Right renal cortex interstitium (tissue), 3 donors: Measurements from ENCODE around the gene ERICH4. TPM values are rescaled to one million over a fixed set of nuclear protein-coding genes. Genes with fewer than 3 reads are reported as not detected.
"Not testable (repeated sequence)": the region's sequence is repeated elsewhere in the genome, so short reads cannot be mapped to it uniquely, and the experiment has no call there.

ENCODE experiments used
- DNase-seq, 3 donors: peaks; one replicate each; pipeline ENCODE4 v3.0.0-alpha.2; 2013; ENCODE audit warnings: low read depth in 3 of 3, low spot score in 2 of 3
- polyA plus RNA-seq, 3 donors: library from polyadenylated mRNA; unstranded; fragments of 120-200 nt; gene quantifications; one replicate each; pipeline ENCODE4 v1.2.1, GENCODE V29; 2013; ENCODE audit not compliant: insufficient read length in 3 of 3

The ERICH4 gene, protein sequence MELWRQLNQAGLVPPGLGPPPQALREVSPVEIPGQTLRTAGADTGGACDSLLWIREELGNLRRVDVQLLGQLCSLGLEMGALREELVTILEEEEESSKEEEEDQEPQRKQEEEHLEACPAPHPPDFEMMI
- polyA plus RNA-seq, result 1 to 10 TPM; 2.8 to 6.5 (median 6.3) TPM

GRCh38 chr19:41442473-41443355, at the start of gene ERICH4:
Gene ERICH4, plus strand, starts transcription at chr19:41443156. Its CDS starts 14 bp downstream, at chr19:41443170.
- no peak for DNase-seq

GRCh38 chr19:41395355-41395754, 47.6 kb upstream of the ERICH4 start:
- no peak for DNase-seq

DNA sequence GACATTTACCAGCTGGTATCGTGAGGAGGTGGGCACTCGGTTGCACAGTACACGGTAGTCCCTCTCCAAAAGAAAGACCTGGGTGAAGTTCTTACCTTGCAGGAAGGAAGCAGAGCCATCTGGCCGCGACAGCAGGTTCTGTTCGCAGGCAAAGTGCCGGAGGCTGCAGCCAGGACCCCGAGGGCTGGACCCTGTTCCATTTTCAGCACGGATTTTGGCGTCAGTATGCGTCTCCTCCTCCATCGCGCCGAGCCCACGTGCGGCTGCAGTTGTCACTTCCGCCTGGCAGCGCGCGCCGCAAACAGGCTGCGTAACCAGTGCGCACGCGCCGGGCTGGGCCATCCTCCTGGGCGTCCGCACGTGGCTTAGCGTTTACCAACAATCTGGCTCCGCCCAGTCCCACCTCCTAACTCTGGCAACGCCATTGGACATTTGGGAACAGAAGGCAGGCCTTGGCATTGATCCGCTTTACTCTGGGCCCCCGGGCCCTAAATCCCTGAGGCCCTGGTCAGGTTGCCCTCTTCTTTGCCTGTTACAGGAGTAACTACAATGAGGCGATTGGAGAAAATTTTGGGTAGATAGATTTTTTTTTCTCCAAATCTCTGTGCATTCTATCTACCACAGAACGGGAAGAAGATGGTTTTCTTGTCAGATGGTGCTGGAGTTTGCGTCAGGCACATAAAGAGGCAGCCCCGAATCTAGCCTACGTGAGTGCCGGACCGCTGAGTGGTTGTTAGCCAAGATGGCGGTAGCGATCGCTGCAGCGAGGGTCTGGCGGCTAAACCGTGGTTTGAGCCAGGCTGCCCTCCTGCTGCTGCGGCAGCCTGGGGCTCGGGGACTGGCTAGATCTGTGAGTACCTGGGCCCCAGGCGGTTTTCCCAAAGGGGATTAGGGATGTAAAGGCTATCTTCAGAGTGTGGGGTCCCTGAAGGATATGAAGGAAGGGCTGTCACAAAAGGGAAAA, 45.6 kb upstream of the ERICH4 start, which contains the start of the genes BCKDHA and EXOSC5:
BCKDHA (plus strand) TSS at position 733 of the 964 bp plus-strand sequence; CDS start at position 743, 10 bp downstream.
EXOSC5 (minus strand) TSS at position 274 of the 964 bp plus-strand sequence; CDS start at position 243, 31 bp downstream.
- peak; percentile 99 to 100 (median 100) for DNase-seq

DNA sequence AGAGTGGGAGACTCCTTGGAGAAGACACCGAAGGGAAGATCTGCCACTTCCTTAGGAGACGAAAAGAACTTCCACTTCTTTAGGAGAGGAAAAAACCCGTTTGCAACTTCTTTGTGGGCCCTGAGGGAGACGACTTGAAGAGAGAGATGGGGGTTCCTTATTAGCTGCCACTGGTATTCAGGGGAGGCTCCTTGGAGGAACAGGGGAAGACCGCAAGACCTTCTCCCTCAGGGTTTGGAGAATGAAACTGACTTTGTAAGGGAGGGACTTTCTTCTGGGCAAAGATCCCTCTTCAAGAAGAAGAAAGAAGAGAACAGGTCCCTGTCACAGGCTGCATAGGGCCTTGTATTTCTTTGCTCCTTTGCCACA, 44.9 kb upstream of the ERICH4 start:
- no peak for DNase-seq

DNA sequence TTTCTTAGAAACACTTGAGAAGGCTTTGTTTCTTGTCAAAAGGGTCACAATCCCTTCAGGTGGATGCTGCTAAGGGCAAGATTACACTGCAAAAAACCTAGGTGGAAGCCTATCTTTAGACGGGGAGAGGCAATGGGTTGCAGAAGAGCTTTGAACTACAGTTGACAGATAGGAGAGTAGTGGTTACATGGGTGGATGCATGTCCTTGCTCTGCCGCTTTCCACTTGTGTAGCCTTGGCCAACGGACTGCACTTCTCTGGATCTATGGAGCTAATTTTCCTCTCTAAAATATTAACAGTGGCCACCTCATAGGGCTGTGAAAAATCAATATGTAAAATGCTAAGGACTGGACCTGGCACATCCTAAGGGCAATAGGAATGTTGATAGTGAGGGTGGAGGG, 44.4 kb upstream of the ERICH4 start:
- DNase-seq, result no peak

DNA sequence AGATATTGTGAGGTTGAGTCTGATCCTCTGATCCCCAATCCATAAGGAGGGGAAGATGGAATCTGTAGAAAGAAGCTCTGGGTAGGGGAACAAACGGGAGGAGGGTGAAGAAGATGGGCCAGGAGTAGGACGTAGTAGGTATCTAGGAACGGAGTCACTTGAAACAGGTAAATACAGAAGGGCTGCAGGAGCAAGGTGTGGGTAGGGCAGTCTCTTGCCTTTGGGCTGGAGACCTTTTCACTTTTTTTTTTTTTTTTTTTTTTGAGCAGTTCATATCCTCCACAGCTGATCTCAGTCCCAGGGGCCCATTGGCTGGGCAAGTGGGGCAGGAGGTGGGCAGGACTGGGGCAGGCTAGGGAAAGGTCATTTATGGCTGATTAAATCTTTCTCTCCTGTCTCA, 43.9 kb upstream of the ERICH4 start:
- no peak for DNase-seq

GRCh38 chr19:41399525-41399924, 43.4 kb upstream of the ERICH4 start:
- no peak for DNase-seq

DNA sequence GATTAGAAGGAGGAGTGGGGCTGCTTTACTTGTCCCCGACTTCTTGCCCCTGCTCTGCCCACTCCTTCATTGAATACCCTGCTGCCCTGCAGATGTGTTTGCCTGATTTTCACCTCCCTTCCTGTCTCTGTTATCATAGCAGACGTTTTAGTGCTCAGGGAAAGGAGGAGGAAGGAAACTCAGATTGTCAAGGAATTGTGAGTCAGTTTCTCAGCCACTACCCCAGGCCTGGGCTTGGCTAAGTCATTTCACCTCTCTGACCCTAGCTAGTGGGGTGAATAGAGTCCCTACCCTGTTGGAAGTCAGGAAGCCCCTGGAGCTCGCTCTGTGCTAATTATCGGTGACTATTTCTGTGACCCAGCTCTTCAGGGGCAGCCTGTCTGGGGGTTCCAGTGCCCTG, 41.5 kb upstream of the ERICH4 start:
- no peak for DNase-seq

DNA sequence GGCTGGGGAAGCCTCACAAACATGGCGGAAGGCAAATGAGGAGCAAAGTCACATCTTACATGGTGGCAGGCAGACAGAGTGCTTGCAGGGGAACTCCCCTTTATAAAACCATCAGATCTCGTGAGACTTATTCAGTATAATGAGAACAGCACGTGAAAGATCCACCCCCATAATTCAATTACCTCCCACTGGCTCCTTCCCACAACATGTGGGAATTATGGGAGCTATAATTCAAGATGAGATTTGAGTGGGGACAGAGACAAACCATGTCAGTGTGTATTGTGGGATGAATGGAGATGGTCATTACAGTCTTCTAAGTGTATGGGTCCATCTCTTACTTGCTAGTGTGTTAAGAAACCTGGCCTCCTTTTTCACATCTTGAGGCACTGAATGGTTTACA, 40.9 kb upstream of the ERICH4 start:
- no peak for DNase-seq

- no peak for DNase-seq
These were observed 39.6 kb upstream of the ERICH4 start for GRCh38 chr19:41403181-41403970.

- no peak for DNase-seq
These were observed 37.2 kb upstream of the ERICH4 start for GRCh38 chr19:41405776-41406175.

GRCh38 chr19:41407271-41407670, 35.7 kb upstream of the ERICH4 start:
- DNase-seq, result no peak

GRCh38 chr19:41408256-41408655, 34.7 kb upstream of the ERICH4 start:
- DNase-seq, result no peak

- not testable (repeated sequence) for DNase-seq
These were observed 34.1 kb upstream of the ERICH4 start for GRCh38 chr19:41408846-41409245.

- DNase-seq, result no peak
These were observed 33.7 kb upstream of the ERICH4 start for GRCh38 chr19:41409288-41409687.

DNA sequence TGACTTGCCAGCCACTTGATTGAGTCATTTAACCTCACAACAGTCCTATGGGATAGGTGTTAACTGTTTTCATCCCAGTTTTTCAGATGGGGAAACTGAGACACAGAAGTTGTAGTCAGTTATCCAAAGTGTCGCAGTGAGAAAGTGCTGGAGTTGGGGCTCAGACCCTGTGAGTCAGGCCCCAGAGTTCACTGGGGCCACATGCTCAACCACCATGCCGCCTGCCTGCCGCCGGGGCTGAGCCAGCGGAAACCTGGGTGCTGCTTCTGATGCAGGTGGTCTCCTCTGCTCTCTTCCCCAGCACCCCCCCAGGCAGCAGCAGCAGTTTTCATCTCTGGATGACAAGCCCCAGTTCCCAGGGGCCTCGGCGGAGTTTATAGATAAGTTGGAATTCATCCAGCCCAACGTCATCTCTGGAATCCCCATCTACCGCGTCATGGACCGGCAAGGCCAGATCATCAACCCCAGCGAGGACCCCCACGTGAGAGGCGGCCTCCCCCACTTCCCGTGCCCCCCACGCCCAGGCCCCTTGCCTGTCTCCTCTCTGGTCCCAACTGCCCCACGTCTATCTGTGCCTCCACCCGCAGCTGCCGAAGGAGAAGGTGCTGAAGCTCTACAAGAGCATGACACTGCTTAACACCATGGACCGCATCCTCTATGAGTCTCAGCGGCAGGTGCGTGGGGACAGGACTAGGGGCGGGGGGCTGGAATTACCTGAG, 32.5 kb upstream of the ERICH4 start:
- DNase-seq, result no peak

- no peak for DNase-seq
These were observed 31.6 kb upstream of the ERICH4 start for GRCh38 chr19:41411100-41411967.

GRCh38 chr19:41411968-41412265, 31.0 kb upstream of the ERICH4 start:
- no peak for DNase-seq

- no peak for DNase-seq
These were observed 30.0 kb upstream of the ERICH4 start for GRCh38 chr19:41412953-41413352.
